ENCODE data around the gene C2CD5.

- TF ChIP-seq, protein P1, sequence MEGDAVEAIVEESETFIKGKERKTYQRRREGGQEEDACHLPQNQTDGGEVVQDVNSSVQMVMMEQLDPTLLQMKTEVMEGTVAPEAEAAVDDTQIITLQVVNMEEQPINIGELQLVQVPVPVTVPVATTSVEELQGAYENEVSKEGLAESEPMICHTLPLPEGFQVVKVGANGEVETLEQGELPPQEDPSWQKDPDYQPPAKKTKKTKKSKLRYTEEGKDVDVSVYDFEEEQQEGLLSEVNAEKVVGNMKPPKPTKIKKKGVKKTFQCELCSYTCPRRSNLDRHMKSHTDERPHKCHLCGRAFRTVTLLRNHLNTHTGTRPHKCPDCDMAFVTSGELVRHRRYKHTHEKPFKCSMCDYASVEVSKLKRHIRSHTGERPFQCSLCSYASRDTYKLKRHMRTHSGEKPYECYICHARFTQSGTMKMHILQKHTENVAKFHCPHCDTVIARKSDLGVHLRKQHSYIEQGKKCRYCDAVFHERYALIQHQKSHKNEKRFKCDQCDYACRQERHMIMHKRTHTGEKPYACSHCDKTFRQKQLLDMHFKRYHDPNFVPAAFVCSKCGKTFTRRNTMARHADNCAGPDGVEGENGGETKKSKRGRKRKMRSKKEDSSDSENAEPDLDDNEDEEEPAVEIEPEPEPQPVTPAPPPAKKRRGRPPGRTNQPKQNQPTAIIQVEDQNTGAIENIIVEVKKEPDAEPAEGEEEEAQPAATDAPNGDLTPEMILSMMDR (IDR thresholded peaks at IDR 0.05; ENCODE audit: insufficient read depth, low read length, poor library complexity, severe bottlenecking) = peak; percentile 40
- TF ChIP-seq EZH2phosphoT487 (conservative IDR thresholded peaks at IDR 0.05; ENCODE audit: low read length) = no peak
Measured at GRCh38 chr12:22529281-22530060, 14.9 kb downstream of the C2CD5 start.

All from SU-DHL-6 (cell line).